ENCODE results near the gene ADRA2B.
"Not testable (repeated sequence)": the region's sequence is repeated elsewhere in the genome, so short reads cannot be mapped to it uniquely, and the experiment has no call there.

- not testable (repeated sequence) for TF ChIP-seq CTCF (IDR thresholded peaks at IDR 0.05); ZFX (IDR thresholded peaks at IDR 0.05; ENCODE audit: borderline replicate concordance)
Observed at GRCh38 chr2:96063116-96063899, 53.1 kb downstream of the ADRA2B start.
